Endometrium (tissue), 2 donors: ENCODE measurements around the gene ALG12.

ENCODE experiments used
- FAIRE-seq: peaks from 2 replicates; lab custom pipeline; 2012; peaks lifted over from hg19 to GRCh38; lab: Jason Lieb, UNC
- donor health status: control.
- donor health status: control.

Gene ALG12

DNA sequence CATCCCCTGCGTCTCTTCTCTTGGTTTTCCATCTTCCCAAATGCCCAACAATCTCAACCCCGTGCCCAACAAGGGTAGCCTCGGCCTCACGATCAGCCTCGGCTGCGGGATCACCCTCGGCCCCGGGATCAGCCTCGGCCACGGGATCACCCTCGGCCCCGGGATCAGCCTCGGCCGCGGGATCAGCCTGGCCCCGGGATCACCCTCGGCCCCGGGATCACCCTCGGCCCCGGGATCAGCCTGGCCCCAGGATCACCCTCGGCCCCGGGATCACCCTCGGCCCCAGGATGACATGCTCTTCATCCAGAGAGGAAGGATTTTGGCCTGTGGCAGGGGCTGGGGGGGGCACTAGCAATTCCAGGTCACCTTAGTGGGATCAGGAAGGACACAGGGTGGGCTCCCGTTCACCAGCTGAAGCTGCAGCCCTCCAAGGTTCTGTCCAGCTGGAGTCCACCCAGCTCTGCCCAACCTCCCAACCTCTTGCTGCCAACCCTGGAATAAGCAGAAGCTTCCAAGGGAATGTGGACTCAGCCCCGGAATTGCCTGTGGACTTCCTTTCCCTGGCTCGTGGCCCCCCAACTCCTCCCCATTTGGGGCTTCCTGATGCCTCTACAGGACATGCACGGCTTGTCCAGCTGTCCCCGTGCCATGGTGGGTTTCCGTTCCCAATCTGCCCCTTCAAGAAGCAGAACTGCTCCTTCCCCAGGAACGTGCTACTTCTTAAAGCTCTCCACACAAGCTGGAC lies 6.2 kb downstream of the ALG12 start:
- FAIRE-seq = no peak

DNA sequence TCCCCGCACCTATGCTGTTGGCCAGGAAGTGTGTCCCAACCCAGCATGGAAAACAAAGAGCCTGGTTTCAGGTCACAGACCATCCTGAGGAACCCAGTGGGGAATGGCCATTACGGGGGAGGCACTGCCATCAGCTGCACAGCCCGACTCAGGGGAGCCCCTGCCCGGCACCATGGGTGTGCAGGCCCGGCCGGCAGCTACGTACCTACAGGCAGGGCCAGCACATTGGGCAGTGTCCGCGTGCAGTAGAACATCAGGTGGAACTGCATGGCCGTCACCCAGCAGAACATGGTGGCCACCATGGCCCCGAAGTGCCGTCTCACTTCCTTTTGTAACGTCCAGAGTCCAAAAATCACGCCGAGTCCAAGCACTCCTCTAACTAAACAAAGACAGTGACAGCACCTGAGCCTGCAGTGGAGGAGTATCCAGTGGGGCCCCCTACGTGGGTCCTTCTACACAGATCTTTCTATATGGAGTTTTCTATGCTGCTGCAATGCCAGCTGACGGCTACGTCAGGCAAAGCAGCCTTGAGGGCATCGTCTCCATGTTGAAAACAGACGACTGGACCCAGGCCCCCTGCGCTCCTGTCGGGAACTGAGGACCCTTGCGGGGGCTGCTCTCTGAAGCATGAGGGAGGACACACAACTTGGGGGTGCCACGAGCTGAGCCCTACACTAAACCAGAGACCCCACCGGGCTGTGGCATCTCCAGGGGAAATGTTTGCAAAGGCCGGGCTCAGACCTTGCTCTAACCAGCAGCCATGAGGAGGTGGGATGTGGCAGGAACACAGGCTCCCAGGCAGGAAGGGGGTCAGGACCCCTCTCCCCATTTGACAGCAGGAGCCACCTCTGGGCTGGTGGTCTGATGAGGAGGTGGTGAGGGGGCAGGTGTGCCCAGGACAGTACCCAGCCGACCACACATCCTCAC lies 7.7 kb downstream of the ALG12 start:
- FAIRE-seq = no peak

DNA sequence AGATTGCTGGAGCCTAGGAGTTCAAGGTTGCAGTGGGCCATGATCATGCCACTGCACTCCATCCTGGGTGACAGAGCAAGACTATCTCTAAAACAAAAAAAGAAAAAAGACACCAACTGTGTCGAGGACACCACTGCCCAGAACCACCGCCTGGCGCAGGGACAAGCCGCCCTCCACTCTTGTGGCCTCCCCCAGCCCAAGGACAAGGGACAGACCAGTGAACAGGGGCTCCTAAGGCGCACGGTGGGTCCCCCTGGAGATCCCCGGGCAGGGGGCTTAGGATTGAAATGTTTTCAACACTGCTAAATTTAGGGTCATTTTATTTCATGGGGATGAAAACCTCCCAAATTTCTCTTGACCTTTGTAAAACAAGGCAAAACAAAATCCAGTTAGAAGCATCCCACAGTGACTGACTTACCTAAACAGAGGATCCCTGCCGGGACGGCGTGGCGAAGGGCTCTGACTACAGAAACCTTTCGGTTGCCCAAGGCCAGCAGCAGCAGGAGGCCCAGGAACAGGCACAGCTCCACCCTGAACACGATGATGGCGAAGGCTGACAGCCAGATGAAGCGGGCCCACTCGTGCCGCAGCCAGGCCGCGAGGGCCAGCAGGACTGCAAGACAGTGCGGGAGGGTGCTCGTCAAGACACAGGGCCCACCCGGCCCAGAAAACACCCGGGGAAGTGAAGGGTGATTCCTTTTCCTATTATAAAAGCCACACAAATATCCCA lies 8.6 kb downstream of the ALG12 start:
- FAIRE-seq = no peak

DNA sequence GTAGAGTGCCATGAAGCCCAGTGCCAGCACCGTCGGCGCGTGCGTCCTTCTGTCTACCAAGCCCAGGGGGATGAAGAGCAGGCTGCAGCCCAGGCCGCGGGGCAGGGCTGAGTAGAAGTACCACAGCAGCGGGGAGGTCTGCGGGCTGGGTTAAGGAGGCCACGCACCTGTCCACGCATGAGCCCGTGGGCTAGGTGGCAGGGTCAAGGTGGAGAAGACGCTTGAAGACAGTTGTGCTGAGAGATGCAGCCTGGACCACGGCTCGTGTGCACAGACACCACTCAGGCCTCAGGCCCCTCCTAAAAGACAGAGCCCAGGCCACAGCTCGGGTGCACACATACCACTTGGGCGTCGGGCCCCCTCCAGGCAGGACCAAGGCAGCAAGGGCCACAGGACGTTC lies 10.4 kb downstream of the ALG12 start:
- FAIRE-seq = no peak

DNA sequence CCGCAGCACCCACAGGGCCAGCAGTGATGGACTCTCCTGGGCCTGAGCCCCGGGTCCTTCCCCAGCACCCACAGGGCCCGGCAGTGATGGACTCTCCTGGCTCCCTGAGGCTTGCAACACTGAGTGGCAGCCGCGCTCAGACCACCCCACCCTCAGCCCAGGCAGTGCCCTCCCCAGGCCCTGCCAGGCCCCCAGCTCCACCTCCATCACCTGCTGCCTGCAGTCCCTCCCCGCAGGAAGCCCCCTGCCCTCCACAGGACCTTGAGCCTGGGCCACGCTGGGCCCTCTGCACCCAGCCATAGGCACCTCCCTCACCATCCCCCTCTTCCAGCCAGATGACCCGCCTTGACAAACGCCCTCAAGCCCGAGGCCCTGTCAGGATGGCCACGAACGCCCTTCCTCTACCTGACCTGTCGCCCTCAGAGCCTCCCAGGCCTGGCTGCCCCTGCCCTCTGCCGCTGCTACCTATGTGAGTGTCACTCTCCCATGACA lies 11.4 kb downstream of the ALG12 start:
- FAIRE-seq = no peak

DNA sequence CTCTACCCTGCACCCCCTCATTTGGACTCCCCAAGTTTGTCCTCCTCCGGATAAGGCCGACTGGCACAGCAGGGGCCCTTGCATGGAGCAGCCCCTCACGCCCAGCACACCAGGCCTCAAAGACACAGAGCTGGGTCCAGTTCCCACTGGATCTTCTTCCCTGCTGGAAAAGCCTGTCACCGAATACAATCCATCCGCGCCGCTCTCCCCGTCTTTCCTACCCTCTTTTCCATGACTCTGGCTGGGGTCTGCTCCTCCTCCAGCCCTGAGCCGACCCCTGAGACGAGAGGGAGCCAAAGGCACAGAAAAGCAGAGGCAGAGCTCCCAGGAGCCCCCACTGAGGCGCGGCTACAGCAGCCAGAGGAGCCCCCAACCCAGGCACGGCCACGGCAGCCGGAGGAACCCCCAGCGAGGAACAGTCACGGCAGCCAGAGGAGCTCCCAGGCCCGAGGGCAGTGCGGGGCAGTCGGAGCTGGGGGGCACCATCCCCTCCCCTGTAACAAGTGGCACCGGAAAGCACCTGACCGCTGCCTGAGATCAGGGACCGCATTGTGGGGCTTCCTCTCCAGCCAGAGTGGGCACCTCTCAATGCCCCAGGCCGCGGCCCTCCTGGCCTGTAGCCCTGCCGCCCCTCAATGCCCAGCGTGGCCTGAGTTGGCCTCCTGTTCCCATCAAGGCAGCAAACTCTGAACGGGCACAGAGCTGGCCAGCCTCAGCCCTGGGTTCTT lies 12.0 kb downstream of the ALG12 start:
- no peak for FAIRE-seq

DNA sequence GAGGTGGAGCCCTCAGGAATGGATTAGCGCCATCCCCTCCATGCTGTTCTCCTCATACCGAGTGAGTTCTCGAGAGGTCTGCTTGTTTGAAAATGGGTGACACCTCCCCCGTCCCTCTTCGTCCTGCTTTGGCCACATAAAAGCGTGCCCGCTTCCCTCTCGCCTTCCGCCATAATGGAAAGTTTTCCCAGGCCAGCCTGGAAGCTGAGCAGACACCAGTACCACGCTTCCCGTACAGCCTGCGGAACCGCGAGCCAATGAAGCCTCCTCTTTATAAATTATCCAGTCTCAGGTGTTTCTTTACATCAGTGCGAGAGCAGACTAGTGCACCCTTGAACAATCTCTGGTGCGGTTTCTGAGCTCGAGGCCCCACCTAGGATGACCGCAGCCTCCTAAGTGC lies 12.8 kb downstream of the ALG12 start:
- FAIRE-seq = no peak

DNA sequence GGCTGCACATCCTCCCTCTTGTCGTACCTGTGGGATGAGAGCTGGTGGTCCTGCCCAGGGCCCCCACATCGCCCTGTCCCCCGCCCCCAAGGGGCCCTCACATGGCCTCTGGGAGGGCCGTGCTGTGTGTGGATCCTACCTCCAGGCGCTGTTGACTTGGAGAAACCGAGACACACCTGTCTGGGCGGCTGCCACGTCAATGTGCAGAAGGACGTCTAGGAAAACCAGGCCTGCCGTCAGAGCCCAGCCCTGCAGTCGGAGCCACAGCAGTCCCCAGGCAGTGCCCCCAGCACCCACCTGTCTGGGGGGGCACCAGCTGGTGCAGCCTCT lies 14.2 kb downstream of the ALG12 start:
- FAIRE-seq = no peak

DNA sequence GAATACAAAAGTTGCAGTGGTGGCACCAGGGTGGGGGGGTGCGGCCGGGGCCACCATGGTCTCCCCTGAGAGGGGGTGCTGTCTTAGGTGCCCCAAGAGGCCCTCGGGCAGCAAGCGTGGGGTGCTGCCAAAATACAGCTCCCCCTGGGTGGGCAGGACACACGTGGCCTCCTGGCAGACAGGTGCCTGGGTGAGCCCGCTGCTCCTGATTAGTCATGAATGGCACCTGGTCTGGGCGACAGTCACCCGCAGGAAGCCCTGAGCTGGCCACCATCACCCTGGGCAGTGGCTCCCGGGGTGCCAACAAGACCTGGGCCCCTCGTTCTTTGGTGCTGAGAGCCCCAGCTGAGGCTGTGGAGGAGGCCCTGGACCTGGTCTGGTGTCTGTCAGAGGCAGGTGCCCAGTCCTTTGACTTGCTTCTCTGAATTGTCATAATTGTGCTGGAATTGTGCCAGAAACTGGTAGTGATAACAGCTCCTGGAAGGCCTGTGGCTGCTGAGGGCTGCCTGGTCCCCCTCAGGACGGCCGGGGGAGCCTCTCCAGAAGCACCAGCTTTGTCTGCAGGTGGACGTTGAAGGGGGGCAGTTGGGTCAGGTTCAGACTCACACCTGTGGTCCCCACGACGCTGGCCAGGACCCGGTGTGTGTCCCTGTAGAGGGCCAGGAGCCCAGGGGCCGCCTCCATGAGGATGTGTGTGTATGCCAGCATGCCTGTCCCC lies 14.8 kb downstream of the ALG12 start:
- FAIRE-seq = no peak

DNA sequence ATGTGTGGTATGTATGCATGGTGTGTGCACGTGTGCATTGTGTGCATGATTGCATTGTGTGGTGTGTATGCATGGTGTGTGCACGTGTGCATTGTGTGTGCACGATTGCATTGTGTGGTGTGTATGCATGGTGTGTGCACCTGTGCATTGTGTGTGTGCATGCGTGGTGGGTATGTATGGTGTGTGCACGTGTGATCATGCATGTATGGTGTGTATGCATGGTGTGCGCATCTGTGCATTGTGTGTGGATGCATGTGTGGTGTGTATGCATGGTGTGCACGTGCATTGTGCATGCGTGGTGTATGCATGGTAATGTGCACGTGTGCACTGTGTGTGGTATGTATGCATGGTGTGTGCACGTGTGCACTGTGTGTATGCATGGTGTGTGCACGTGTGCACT lies 16.8 kb downstream of the ALG12 start:
- FAIRE-seq = no peak

DNA sequence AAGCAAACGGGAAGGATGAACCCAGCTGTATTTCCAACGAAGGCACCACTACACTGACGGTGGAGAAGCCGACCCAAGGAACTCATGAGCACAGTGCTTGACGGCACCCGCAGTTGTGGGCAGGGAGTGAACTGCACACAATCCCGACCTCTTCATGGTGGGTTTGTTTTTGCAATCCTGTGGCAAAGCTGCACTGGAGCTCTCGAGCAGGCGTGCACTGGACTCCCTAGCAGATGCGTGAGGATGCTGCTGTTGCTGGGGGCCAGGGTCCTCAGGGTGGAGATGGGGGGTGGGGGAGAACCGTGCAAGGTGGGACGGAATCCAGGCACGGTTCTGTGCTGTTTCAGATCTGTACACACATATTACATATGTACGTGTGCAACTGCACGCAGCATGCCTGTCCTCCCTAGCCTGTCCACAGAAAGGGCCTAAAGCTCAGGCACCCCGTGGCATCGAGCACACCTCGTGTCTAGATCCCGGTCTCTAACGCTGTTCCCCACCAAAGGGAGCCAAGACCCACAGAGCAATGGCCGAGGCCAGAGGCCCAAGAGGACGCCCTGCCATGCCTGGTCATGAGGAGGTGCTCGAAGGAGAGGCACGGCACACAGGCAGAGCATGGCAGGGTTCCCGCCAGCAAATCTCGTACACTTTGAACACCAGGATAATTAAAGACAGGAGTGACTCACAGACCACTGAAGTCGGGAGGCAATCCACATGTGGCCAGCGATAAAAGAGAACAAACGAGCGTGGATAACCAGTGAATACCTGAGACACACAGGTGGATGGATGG lies 17.6 kb downstream of the ALG12 start:
- FAIRE-seq = no peak

DNA sequence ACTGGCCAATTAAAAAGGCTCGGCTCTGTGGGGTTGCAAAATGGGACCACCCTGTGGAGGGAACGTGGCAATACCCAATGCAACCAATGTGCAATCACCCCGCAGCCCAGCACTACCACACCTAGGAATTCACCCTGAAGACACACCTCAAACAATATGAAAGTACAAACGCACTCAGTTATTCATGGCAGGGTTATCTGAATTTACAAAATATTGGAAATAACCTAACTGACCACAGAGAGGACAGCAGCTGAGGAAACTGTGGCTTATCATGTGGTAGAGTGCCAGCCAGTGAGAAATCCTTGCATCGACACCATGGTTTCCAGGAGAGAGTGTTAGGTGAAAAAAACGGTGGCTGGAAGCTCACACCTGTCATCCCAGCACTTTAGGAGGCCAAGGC lies 18.7 kb downstream of the ALG12 start:
- FAIRE-seq = no peak

DNA sequence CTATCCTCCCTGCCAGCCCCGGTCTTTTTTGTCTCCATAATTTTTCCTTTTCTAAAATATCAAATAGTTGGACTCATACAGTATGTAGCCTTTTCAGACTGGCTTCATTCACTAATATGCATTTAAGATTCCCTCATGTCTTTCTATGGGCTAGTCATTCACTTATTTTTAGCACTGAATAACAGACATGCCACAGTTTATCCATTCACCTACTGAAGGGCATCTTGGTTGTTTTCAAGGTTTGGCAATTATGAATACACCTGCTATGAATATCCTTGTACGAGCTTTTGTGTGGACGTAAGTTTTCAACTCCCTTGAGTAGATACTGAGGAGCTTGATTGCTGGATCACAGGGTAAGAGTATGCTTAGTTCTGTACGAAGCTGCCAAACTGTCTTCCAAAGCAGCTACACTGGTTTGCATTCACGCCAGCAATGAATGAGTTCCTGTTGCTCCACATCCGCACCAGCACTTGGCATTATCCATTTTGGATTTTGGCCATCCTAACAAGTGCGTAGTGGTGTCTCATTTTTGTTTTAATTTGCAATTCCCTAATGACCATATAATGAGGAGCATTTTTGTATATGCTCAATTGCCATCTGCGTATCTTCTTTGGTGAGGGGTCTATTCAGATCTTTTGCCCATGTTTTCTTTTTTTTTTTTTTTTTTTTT lies 21.1 kb downstream of the ALG12 start:
- no peak for FAIRE-seq

DNA sequence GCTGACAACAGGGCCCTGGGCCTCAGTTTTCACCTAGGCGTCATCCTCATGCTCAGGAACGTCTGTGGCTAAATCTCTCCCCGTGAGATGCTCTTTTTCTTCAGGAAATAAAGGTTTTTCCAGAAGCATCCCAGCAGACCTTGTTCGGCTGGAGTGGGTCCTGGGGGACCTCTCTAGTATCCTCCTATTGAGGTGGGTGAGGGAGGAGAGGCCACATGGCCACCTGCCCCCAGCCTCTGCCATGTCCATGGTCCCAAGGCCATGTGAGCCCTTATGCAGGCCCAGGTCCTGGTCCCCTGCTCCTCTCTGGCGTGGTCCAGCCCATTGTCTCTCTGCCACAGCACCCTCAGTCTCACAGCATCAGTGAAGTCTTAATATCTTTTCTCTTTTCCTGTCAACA lies 22.0 kb downstream of the ALG12 start:
- FAIRE-seq = no peak

DNA sequence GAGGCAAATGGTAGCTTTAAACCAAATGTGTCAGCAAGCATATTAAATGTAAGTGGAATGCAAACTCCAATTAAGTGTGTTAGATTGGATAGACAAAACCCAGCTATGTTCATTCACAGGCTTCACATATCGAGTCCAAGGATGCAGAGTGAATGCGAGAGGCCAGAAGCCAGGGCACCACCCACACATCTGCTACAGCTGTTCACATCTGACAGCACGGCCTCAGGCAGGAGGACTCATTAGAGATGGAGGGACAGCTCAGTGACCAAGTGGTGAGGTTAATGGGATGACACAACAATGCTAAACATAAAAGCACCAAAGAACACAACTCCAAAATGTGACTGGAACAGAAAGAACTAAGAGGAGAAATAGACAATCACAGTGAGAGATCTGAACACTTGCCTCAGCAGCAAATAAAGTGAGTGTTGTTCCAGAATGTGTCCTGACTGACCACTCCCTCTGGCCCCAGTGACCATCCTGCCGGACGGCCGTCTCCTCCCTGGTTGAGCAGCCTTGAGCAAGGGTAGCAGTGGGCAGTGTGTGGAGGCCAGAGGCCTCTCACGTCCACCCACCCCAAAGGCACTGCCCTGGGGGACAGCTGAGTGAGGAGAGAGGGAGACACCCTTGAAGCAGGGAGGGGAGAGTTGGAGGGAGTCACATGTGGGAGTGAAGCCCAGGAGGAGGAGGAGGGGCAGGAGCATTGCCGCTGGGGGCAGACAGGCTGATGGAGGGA lies 23.8 kb downstream of the ALG12 start:
- FAIRE-seq = no peak

DNA sequence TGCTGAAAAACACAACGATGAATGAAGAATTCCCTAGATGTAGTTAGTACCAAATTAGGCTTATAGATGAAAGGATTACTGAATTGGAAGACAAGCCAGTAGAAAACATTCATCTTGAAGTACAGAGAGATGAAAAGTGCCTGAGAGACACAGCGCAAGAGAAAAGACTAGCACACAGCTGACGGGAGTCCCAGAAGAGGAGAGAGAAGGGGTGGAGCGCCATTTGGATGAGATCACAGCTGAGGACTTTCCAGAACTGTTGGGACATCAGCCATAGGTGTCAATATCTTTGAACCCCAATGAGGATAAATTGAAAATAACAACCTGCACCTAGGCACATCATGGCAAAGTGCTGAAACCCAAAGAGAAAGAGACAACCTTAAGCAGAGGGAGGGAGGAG lies 25.2 kb downstream of the ALG12 start:
- no peak for FAIRE-seq

DNA sequence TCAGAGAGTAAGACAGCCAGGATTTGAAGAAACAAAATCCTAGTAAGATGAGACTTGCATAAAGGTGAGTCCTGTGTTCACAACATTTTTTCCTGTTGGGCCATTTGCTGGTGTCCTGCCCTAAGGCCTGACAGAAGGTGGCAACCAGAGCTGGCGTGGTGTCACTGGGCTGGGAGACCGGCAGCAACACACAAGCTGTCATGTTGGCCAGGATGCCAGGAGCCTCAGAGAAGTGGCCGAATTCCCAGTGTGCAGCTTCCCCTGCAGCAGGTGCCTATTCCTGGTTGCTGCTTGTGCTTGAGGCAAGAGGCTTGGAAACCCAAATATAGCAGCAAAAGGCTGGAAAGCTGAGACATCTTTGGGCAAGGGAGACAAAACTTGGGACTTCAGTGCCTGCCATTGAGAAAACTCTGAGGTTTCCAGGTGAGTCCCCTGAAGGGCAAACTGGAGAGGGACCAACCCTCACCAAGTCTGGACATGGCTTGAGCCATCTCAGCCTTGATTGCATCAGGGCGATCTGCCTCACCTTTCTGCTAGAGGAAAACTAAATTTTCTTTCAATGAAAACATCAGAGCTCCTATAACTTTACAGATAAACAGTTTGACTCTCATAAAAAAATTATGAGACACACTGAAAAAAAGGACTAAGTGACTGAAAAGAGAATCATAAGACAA lies 25.9 kb downstream of the ALG12 start:
- FAIRE-seq = no peak

DNA sequence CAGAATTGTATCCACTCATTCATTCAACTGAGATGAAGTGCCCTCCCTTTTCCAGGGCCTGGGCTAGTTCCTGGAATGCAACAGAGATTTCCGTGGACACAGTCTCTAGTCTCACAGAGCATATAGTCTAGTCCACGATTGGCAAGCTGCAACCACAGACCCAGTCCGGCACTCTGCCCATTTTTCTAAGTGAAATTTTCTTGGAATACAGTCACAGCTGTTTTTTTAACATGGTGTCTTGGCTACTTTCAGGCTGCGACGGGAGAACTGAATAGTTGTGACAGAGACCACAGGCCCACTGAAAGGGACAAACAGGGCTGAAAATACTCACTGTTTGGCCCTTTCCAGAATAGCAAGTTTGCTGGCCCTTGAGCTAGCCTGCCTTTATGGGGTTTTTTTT lies 29.2 kb downstream of the ALG12 start:
- FAIRE-seq = no peak

DNA sequence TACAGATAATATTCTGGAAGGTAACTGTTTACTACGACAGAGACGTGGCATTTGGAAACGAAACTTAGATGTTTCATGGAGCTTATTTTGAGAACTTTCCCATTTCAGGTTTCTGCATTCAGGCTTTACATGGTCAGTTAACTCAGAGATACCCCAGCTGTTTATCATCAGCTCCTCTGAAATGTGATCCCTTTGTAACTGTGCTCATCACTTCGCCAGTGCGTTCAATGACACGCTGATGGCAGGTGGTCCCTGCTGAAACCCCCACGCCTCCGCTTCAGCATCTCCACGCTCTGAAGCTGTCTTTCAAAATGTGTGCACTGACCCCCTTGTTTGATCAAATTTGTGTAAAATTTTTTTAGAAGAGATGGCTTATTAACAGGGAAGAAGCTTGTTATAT lies 30.5 kb downstream of the ALG12 start:
- no peak for FAIRE-seq
